HT1080 (cell line): ENCODE results near the gene ZC3HAV1. TPM values are rescaled to one million over a fixed set of nuclear protein-coding genes. Genes with fewer than 3 reads are reported as not detected.
"Not testable (repeated sequence)": the region's sequence is repeated elsewhere in the genome, so short reads cannot be mapped to it uniquely, and the experiment has no call there.

Experiments used
- DNase-seq: peaks from one replicate; pipeline ENCODE4 v3.0.0-alpha.2; 2015; ENCODE audit warnings: low read depth
- polyA plus RNA-seq, 2 experiments: library from polyadenylated mRNA; depleted of rRNA; stranded (reverse); fragments of >200 nt; gene quantifications; 2 replicates each; pipeline ENCODE4 v1.2.3, GENCODE V29; 2015
- total RNA-seq: library from RNA; depleted of rRNA; stranded (reverse); fragments of >200 nt; shearing (Covaris generic); gene quantifications from 2 replicates; pipeline ENCODE4 v1.2.3, GENCODE V29; 2014; rRNA removed

Gene ZC3HAV1
- total RNA-seq: 26.7 and 28.3 TPM in 2 replicates
- polyA plus RNA-seq (2015; cell fraction: cytosol; rRNA removed): 15.8 and 22.3 TPM in 2 replicates
- 38.4 and 39.3 TPM in 2 replicates for polyA plus RNA-seq (2015; cell fraction: nucleus; rRNA removed)

GRCh38 chr7:139109188-139109982 is at the start of gene ZC3HAV1:
ZC3HAV1 (minus strand) TSS chr7:139109720; CDS start chr7:139109331, 389 bp downstream.
- peak; percentile 78 for DNase-seq

- DNase-seq: peak; percentile 64
These were observed 44.3 kb upstream of the ZC3HAV1 start for GRCh38 chr7:139153832-139154231.

GRCh38 chr7:139152149-139152548 is 42.6 kb upstream of the ZC3HAV1 start:
- no peak for DNase-seq

- DNase-seq: no peak
These were observed 29.6 kb upstream of the ZC3HAV1 start for GRCh38 chr7:139139150-139139549.

- DNase-seq: peak; percentile 84
These were observed 24.0 kb upstream of the ZC3HAV1 start for GRCh38 chr7:139133335-139134139.

GRCh38 chr7:139132887-139133286 is 23.4 kb upstream of the ZC3HAV1 start:
- DNase-seq: no peak

- no peak for DNase-seq
These were observed 22.1 kb upstream of the ZC3HAV1 start for GRCh38 chr7:139131601-139132041.

- not testable (repeated sequence) for DNase-seq
These were observed 20.3 kb upstream of the ZC3HAV1 start for GRCh38 chr7:139129814-139130213.

GRCh38 chr7:139127648-139128047 is 18.1 kb upstream of the ZC3HAV1 start:
- no peak for DNase-seq

- DNase-seq: no peak
These were observed 16.1 kb upstream of the ZC3HAV1 start for GRCh38 chr7:139125657-139126056.

- not testable (repeated sequence) for DNase-seq
These were observed 15.5 kb upstream of the ZC3HAV1 start for GRCh38 chr7:139124995-139125394.

- DNase-seq: no peak
These were observed 14.8 kb upstream of the ZC3HAV1 start for GRCh38 chr7:139124084-139124914.

- no peak for DNase-seq
These were observed 9.9 kb upstream of the ZC3HAV1 start for GRCh38 chr7:139119486-139119849.

GRCh38 chr7:139118805-139119485 is 9.4 kb upstream of the ZC3HAV1 start:
- no peak for DNase-seq

GRCh38 chr7:139118234-139118804 is 8.8 kb upstream of the ZC3HAV1 start:
- DNase-seq: peak; percentile 79

- DNase-seq: no peak
These were observed 8.2 kb upstream of the ZC3HAV1 start for GRCh38 chr7:139117599-139118233.

- DNase-seq: no peak
These were observed 7.5 kb upstream of the ZC3HAV1 start for GRCh38 chr7:139116999-139117398.

GRCh38 chr7:139115104-139115503 is 5.6 kb upstream of the ZC3HAV1 start:
- no peak for DNase-seq

- DNase-seq: no peak
These were observed 5.1 kb upstream of the ZC3HAV1 start for GRCh38 chr7:139114585-139114984.

- no peak for DNase-seq
These were observed 4.5 kb upstream of the ZC3HAV1 start for GRCh38 chr7:139114018-139114417.
